Caco-2 (cell line): ENCODE data around the gene FHOD3. TPM values are rescaled to one million over a fixed set of nuclear protein-coding genes. Genes with fewer than 3 reads are reported as not detected.

ENCODE experiments used
- BruUV-seq: library from RNA; stranded (reverse); fragments of 400-500 nt; replicated peaks from 2 replicates; lab custom pipeline; 2021; lab: Mats Ljungman, UMichigan
- CTCF ChIA-PET: fragments of 300-600 bp; sonication (Branson Sonifier 250); formaldehyde crosslinking; loops from one replicate; lab custom pipeline; 2022; ENCODE audit warnings: antibody characterized with exemption; lab: Charles Lee
- POLR2A ChIA-PET: fragments of 300-600 bp; sonication (Branson Sonifier 250); formaldehyde crosslinking; loops from one replicate; lab custom pipeline; 2022; ENCODE audit warnings: antibody characterized with exemption; lab: Charles Lee
- DNase-seq, 2 experiments: peaks; one replicate each; pipeline versions ENCODE4 v3.0.0 to v3.0.0-alpha.2; 2020 to 2022
- H3K27me3 ChIP-seq: replicated peaks from 2 replicates; pipeline ENCODE4 v1.6.0; 2011; ENCODE audit warnings: low read length; ENCODE audit not compliant: control insufficient read depth, insufficient read depth
- H3K36me3 ChIP-seq: 2 replicates; pipeline ENCODE4 v1.5.1; 2011; ENCODE audit warnings: low read length; ENCODE audit not compliant: control insufficient read depth, insufficient read depth
- H3K4me1 ChIP-seq: fragments of 250-450 bp; sonication (Bioruptor Pico); 2 replicates; pipeline ENCODE4 v1.5.1; 2020; ENCODE audit warnings: mild to moderate bottlenecking
- H3K4me3 ChIP-seq: 2 replicates; pipeline ENCODE4 v1.5.1; 2011; ENCODE audit warnings: low read depth, mild to moderate bottlenecking, control low read depth, low read length
- H3K9me3 ChIP-seq: fragments of 250-450 bp; sonication (Bioruptor Pico); 2 replicates; pipeline ENCODE4 v1.5.1; 2020; ENCODE audit warnings: mild to moderate bottlenecking, moderate library complexity
- H3K27ac Mint-ChIP-seq: one replicate; pipeline ENCODE4 v1.8.0; 2022; ENCODE audit warnings: mixed read lengths; ENCODE audit not compliant: unreplicated experiment
- H3K27me3 Mint-ChIP-seq: one replicate; pipeline ENCODE4 v1.8.0; 2022; ENCODE audit warnings: mixed read lengths; ENCODE audit not compliant: insufficient read depth, unreplicated experiment
- H3K36me3 Mint-ChIP-seq: one replicate; pipeline ENCODE4 v1.8.0; 2022; ENCODE audit warnings: mild to moderate bottlenecking, mixed read lengths; ENCODE audit not compliant: insufficient read depth, unreplicated experiment
- H3K4me1 Mint-ChIP-seq: one replicate; pipeline ENCODE4 v1.8.0; 2022; ENCODE audit warnings: low read depth, mixed read lengths; ENCODE audit not compliant: unreplicated experiment
- H3K4me3 Mint-ChIP-seq: one replicate; pipeline ENCODE4 v1.8.0; 2022; ENCODE audit warnings: mild to moderate bottlenecking, moderate library complexity, mixed read lengths; ENCODE audit not compliant: unreplicated experiment
- H3K9me3 Mint-ChIP-seq: one replicate; pipeline ENCODE4 v1.8.0; 2022; ENCODE audit warnings: mixed read lengths; ENCODE audit not compliant: unreplicated experiment
- intact Hi-C: fragments of 100-400 bp; cut with micrococcal nuclease; formaldehyde crosslinking; loops from one replicate; pipeline ENCODE4 v1.10.0; 2022; ENCODE audit not compliant: unreplicated experiment
- total RNA-seq: library from RNA; stranded (reverse); gene quantifications from 2 replicates; pipeline ENCODE4 v1.2.3, GENCODE V29; 2022
- TF ChIP-seq, protein P1 (sequence below), 2 experiments: fragments of 200-600 bp in 1 of 2; IDR thresholded peaks; 1 replicate in 1 of 2; 2 replicates in 1 of 2; pipeline versions ENCODE4 v1.5.1 to v1.8.0; 2011 to 2022; ENCODE audit warnings: antibody characterized with exemption in 1 of 2, control low read depth in 1 of 2, inconsistent platforms in 1 of 2, low read depth in 1 of 2, low read length in 1 of 2, mild to moderate bottlenecking in 1 of 2, moderate library complexity in 1 of 2; ENCODE audit not compliant: insufficient read depth in 1 of 2, severe bottlenecking in 1 of 2, unreplicated experiment in 1 of 2

FHOD3 gene
- total RNA-seq, 1 experiment from 2014 or later: not detected

DNA sequence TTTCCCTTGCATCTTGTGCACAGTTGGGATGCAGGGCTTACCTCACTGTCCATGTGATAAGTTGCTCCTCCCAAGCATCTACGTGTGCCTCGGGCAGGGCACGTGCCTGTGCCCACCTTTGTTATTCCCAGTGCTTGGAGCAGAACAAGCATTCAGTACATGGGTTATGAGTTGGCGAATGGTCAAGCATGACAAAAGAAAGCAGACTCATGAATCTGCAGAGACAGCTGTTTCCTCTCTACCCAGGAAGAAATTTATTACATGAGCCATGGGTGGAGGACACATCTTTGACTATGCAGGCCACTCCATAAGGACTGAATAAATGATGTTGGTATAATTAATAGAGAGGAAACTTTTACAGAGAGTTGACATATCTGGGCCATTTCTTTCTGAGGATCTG lies 403.4 kb downstream of the FHOD3 start:
- BruUV-seq: no TSS peak
- H3K4me1 Mint-ChIP-seq: no peaks in the 10 kb centered on the region
- no peak overlapping the region for H3K4me3 Mint-ChIP-seq
- H3K36me3 Mint-ChIP-seq: no peaks in the 10 kb centered on the region
- Histone ChIP-seq H3K36me3 (no peaks in the 10 kb centered on the region), H3K4me3 (no peak overlapping the region), H3K9me3 (no peaks in the 10 kb centered on the region), H3K4me1 (no peaks in the 10 kb centered on the region), H3K27me3 (no peaks in the 10 kb centered on the region; the same call in 1 of the 2 replicates)
- TF ChIP-seq, protein P1, sequence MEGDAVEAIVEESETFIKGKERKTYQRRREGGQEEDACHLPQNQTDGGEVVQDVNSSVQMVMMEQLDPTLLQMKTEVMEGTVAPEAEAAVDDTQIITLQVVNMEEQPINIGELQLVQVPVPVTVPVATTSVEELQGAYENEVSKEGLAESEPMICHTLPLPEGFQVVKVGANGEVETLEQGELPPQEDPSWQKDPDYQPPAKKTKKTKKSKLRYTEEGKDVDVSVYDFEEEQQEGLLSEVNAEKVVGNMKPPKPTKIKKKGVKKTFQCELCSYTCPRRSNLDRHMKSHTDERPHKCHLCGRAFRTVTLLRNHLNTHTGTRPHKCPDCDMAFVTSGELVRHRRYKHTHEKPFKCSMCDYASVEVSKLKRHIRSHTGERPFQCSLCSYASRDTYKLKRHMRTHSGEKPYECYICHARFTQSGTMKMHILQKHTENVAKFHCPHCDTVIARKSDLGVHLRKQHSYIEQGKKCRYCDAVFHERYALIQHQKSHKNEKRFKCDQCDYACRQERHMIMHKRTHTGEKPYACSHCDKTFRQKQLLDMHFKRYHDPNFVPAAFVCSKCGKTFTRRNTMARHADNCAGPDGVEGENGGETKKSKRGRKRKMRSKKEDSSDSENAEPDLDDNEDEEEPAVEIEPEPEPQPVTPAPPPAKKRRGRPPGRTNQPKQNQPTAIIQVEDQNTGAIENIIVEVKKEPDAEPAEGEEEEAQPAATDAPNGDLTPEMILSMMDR (IDR thresholded peaks at IDR 0.05; ENCODE audit: insufficient read depth in 1 of 2, low read depth in 1 of 2, low read length in 1 of 2, severe bottlenecking in 1 of 2, unreplicated experiment in 1 of 2): no peak
- ChIA-PET POLR2A (no interaction called here), CTCF (no interaction called here)
- intact Hi-C loops: no loop called here
- no peaks in the 10 kb centered on the region for H3K9me3 Mint-ChIP-seq
- peaks cover 20% of the 10 kb centered on the region for H3K27me3 Mint-ChIP-seq
- DNase-seq: no peak
- no peak overlapping the region for H3K27ac Mint-ChIP-seq

DNA sequence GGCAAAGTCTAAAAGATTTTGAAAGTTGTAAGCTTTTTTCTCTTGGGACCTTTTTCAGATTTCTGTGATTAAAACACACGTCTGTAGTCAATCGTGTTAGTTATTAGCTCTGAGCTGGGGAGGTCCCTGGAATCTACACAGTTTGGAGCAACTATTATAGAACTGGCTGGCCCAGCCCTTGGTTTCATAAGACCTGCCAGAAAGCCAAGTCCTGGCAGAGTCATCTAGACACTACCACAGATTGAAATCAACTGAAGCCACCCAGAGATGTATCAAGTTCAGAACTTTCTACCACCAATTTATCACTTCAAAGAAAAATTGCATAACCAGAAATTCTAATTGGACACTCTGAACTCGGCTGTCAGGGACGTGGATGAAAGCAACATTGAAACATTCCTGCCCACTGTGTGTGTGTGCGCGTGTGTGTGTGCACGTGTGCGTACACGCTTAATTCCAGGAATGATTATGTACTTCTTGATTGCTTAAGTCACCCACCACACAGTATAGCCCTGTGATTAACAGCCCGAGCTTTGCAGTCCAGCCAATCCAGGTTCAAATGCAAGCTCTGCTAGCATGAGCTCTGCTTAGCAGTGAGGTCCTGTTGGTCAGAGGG lies 405.0 kb downstream of the FHOD3 start:
- no TSS peak for BruUV-seq
- H3K36me3 ChIP-seq: no peaks in the 10 kb centered on the region
- CTCF ChIA-PET: no interaction called here
- intact Hi-C loops: no loop called here
- no peak overlapping the region for H3K4me3 ChIP-seq
- DNase-seq: no peak
- Mint-ChIP-seq H3K9me3 (no peaks in the 10 kb centered on the region), H3K27me3 (peaks cover 20% of the 10 kb centered on the region), H3K27ac (no peak overlapping the region), H3K4me1 (no peaks in the 10 kb centered on the region), H3K4me3 (no peak overlapping the region), H3K36me3 (no peaks in the 10 kb centered on the region)
- H3K4me1 ChIP-seq: no peaks in the 10 kb centered on the region
- POLR2A ChIA-PET: no interaction called here
- H3K27me3 ChIP-seq: no peaks in the 10 kb centered on the region; the same call in 1 of the 2 replicates
- no peaks in the 10 kb centered on the region for H3K9me3 ChIP-seq
- TF ChIP-seq, protein P1 (IDR thresholded peaks at IDR 0.05; ENCODE audit: insufficient read depth in 1 of 2, low read depth in 1 of 2, low read length in 1 of 2, severe bottlenecking in 1 of 2, unreplicated experiment in 1 of 2): no peak

DNA sequence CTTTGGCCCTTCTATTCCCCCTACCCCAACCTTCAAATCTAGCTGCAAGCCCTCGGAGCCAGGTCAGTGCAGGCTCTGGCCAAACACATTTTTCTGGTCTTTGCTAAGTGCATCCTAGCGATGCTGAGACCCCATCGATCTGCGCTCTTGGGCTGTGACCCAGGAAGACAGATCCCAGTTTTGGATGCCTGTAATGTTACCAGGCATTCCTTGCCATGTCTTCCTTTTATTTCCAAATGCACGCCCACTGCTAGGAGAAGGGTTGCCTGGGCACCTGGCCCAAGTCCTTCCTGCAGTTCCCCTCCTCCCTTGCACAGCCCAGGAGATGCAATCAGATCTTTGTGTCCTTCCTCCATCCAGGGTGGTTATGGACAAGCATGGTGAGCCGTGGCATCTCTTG lies 406.6 kb downstream of the FHOD3 start:
- H3K36me3 Mint-ChIP-seq: no peaks in the 10 kb centered on the region
- POLR2A ChIA-PET: no interaction called here

More for the DNA sequence above, 406.6 kb downstream of the FHOD3 start:
- Mint-ChIP-seq H3K9me3 (no peaks in the 10 kb centered on the region), H3K4me3 (no peak overlapping the region), H3K27ac (no peak overlapping the region), H3K4me1 (no peaks in the 10 kb centered on the region), H3K27me3 (peaks cover 20% of the 10 kb centered on the region)
- H3K4me1 ChIP-seq: no peaks in the 10 kb centered on the region
- BruUV-seq: no TSS peak
- CTCF ChIA-PET: no interaction called here
- no peaks in the 10 kb centered on the region for H3K36me3 ChIP-seq
- TF ChIP-seq, protein P1 (IDR thresholded peaks at IDR 0.05; ENCODE audit: insufficient read depth in 1 of 2, low read depth in 1 of 2, low read length in 1 of 2, severe bottlenecking in 1 of 2, unreplicated experiment in 1 of 2): no peak
- intact Hi-C loops: no loop called here
- no peaks in the 10 kb centered on the region; the same call in 1 of the 2 replicates for H3K27me3 ChIP-seq
- no peaks in the 10 kb centered on the region for H3K9me3 ChIP-seq
- H3K4me3 ChIP-seq: no peak overlapping the region
- no peak for DNase-seq
